CD14-positive monocyte (primary cell): Measurements from ENCODE around the gene CALHM2. TPM values are rescaled to one million over a fixed set of nuclear protein-coding genes. Genes with fewer than 3 reads are reported as not detected.

ENCODE experiments used
- DNase-seq, 3 donors: peaks; one replicate each; pipeline ENCODE4 v3.0.0-alpha.2; 2011 to 2022
- H2AFZ ChIP-seq: 2 replicates; pipeline ENCODE4 v1.6.0; 2012; ENCODE audit warnings: mild to moderate bottlenecking, low read depth, low read length, inconsistent platforms; ENCODE audit not compliant: insufficient read depth, poor library complexity, severe bottlenecking
- H3K27ac ChIP-seq, 2 donors: 1 replicate in 1 of 2; 2 replicates in 1 of 2; pipeline ENCODE4 v1.5.1; 2012 to 2013; ENCODE audit warnings: low read length in 2 of 2, control low read depth in 1 of 2, inconsistent platforms in 1 of 2, low read depth in 1 of 2, mild to moderate bottlenecking in 1 of 2
- H3K27me3 ChIP-seq, 2 donors: one replicate each; pipeline versions ENCODE4 v1.6.0 to v1.6.1; 2011 to 2013; ENCODE audit warnings: low read length in 2 of 2; ENCODE audit not compliant: control insufficient read depth in 2 of 2, insufficient read depth in 2 of 2
- H3K36me3 ChIP-seq, 2 donors: replicated peaks in 1 of 2; 1 replicate in 1 of 2; 2 replicates in 1 of 2; pipeline versions ENCODE4 v1.5.1 to v1.6.1; 2012 to 2013; ENCODE audit warnings: low read length in 2 of 2, control low read depth in 1 of 2, inconsistent platforms in 1 of 2, mild to moderate bottlenecking in 1 of 2; ENCODE audit not compliant: insufficient read depth in 2 of 2, control insufficient read depth in 1 of 2
- H3K4me1 ChIP-seq, 2 donors: 1 replicate in 1 of 2; 2 replicates in 1 of 2; pipeline versions ENCODE4 v1.5.1 to v1.6.1; 2012 to 2013; ENCODE audit warnings: low read length in 2 of 2, control low read depth in 1 of 2, inconsistent platforms in 1 of 2, mild to moderate bottlenecking in 1 of 2, moderate library complexity in 1 of 2; ENCODE audit not compliant: insufficient read depth in 2 of 2, control insufficient read depth in 1 of 2
- H3K4me2 ChIP-seq: replicated peaks from 2 replicates; pipeline ENCODE3; 2012; ENCODE audit warnings: low read length, moderate library complexity, mild to moderate bottlenecking; ENCODE audit not compliant: poor library complexity, severe bottlenecking; ENCODE audit errors: extremely low read depth
- H3K4me3 ChIP-seq, 3 experiments: fragments of 200-600 bp in 1 of 3; sonication (generic) in 1 of 3; replicated peaks in 1 of 3; 1 replicate in 2 of 3; 2 replicates in 1 of 3; pipeline ENCODE4 v1.5.1; 2011 to 2013; ENCODE audit warnings: low read length in 3 of 3, mild to moderate bottlenecking in 3 of 3, control low read depth in 2 of 3, low read depth in 2 of 3, inconsistent platforms in 1 of 3, moderate library complexity in 1 of 3
- H3K79me2 ChIP-seq: 2 replicates; pipeline ENCODE4 v1.6.0; 2012; ENCODE audit warnings: mild to moderate bottlenecking, control low read depth, inconsistent platforms, low read length, moderate library complexity; ENCODE audit not compliant: insufficient read depth
- H3K9ac ChIP-seq: 2 replicates; pipeline ENCODE4 v1.6.0; 2017; ENCODE audit warnings: low read length, mild to moderate bottlenecking; ENCODE audit not compliant: insufficient read depth, poor library complexity, severe bottlenecking
- H3K9me3 ChIP-seq, 2 donors: replicated peaks in 1 of 2; 1 replicate in 1 of 2; 2 replicates in 1 of 2; pipeline versions ENCODE4 v1.5.1 to v1.6.1; 2012 to 2013; ENCODE audit warnings: low read length in 2 of 2, control low read depth in 1 of 2; ENCODE audit not compliant: control insufficient read depth in 1 of 2, insufficient read depth in 1 of 2
- H4K20me1 ChIP-seq: 2 replicates; pipeline ENCODE4 v1.6.0; 2012; ENCODE audit warnings: mild to moderate bottlenecking, low read length, control low read depth, moderate library complexity; ENCODE audit not compliant: insufficient read depth
- H3K27ac Mint-ChIP-seq, 7 donors: one replicate each; pipeline ENCODE4 v1.8.0; 2020; ENCODE audit warnings: mild to moderate bottlenecking in 7 of 7, mixed read lengths in 7 of 7, moderate library complexity in 6 of 7, inconsistent platforms in 2 of 7
- H3K27me3 Mint-ChIP-seq, 3 donors: one replicate each; pipeline ENCODE4 v1.8.0; 2021 to 2022; ENCODE audit warnings: low read depth in 3 of 3, mild to moderate bottlenecking in 3 of 3, mixed read lengths in 3 of 3, moderate library complexity in 3 of 3, inconsistent platforms in 1 of 3
- H3K36me3 Mint-ChIP-seq, 2 donors: one replicate each; pipeline ENCODE4 v1.8.0; 2020; ENCODE audit warnings: mixed read lengths in 2 of 2, inconsistent platforms in 1 of 2, mild to moderate bottlenecking in 1 of 2
- H3K4me1 Mint-ChIP-seq: one replicate; pipeline ENCODE4 v1.8.0; 2020; ENCODE audit warnings: mild to moderate bottlenecking, mixed read lengths
- H3K4me3 Mint-ChIP-seq, 2 donors: one replicate each; pipeline ENCODE4 v1.8.0; 2020; ENCODE audit warnings: mild to moderate bottlenecking in 2 of 2, mixed read lengths in 2 of 2, moderate library complexity in 1 of 2
- H3K9me3 Mint-ChIP-seq, 7 donors: one replicate each; pipeline ENCODE4 v1.8.0; 2020 to 2022; ENCODE audit warnings: mixed read lengths in 7 of 7, mild to moderate bottlenecking in 6 of 7, moderate library complexity in 6 of 7, inconsistent platforms in 2 of 7
- CTCF ChIP-seq: fragments of 200-600 bp; IDR thresholded peaks from one replicate; pipeline ENCODE4 v1.8.0; 2022; ENCODE audit warnings: antibody characterized with exemption, mild to moderate bottlenecking
- WGBS: methylation state at CpG from one replicate; pipeline ENCODE4 v1.1.5; 2013; ENCODE audit warnings: missing lambda C conversion rate; ENCODE audit not compliant: insufficient coverage; 5-methylcytosine and 5-hydroxymethylcytosine counted together
- intact Hi-C, 2 donors: fragments of 100-400 bp; cut with micrococcal nuclease; formaldehyde crosslinking; loops; one replicate each; pipeline versions ENCODE4 v1.15.0 to v1.15.1; 2023
- polyA plus RNA-seq, 3 donors: library from polyadenylated mRNA; depleted of rRNA in 1 of 3; unstranded in 2 of 3; stranded (reverse) in 1 of 3; fragments of 300-500 nt in 2 of 3; fragments of >200 nt in 1 of 3; fragmentation: Illumina TruSeq in 2 of 3; gene quantifications; 1 replicate in 2 of 3; 2 replicates in 1 of 3; pipeline ENCODE4 v1.2.3, GENCODE V29; 2012 to 2021

CALHM2 gene
- polyA plus RNA-seq, 3 donors, result 48.4 to 80.7 (median 66.5) TPM

- intact Hi-C loops, result no loop called here
- peak overlapping the region in 4 of 7 donors; percentile 3 to 73 (median 34) for H3K27ac Mint-ChIP-seq
Measured at GRCh38 chr10:103433858-103434257, 18.3 kb downstream of the CALHM2 start.

GRCh38 chr10:103431902-103432301 is 20.3 kb downstream of the CALHM2 start:
- Histone ChIP-seq H3K4me2 (no peak overlapping the region), H3K4me3 (no peak overlapping the region), H3K9me3 (no peaks in the 10 kb centered on the region), H3K9ac (no peak overlapping the region), H4K20me1 (no peaks in the 10 kb centered on the region), H3K27me3 (no peaks in the 10 kb centered on the region), H2AFZ (no peak overlapping the region), H3K36me3 (peaks cover 59 to 94% of the 10 kb centered on the region in 2 donors), H3K27ac (no peak overlapping the region), H3K4me1 (peaks cover 9 to 16% of the 10 kb centered on the region in 2 donors), H3K79me2 (no peaks in the 10 kb centered on the region)
- WGBS, result 98% methylated on average over 8 of the region's 8 CpGs
- TF ChIP-seq CTCF, result no peak
- Mint-ChIP-seq H3K4me3 (no peak overlapping the region), H3K27me3 (no peaks in the 10 kb centered on the region), H3K4me1 (peaks cover 9% of the 10 kb centered on the region), H3K27ac (no peak overlapping the region), H3K36me3 (peaks cover 68 to 92% of the 10 kb centered on the region in 2 donors), H3K9me3 (no peaks in the 10 kb centered on the region)
- DNase-seq, result no peak
- intact Hi-C loops, result no loop called here

More at GRCh38 chr10:103433858-103434257, 18.3 kb downstream of the CALHM2 start:
- H3K36me3 ChIP-seq, result peaks cover 53 to 92% of the 10 kb centered on the region in 2 donors
- H3K4me1 ChIP-seq, result peaks cover 9 to 16% of the 10 kb centered on the region in 2 donors
- H3K4me2 ChIP-seq, result no peak overlapping the region
- Mint-ChIP-seq H3K9me3 (no peaks in the 10 kb centered on the region), H3K4me3 (no peak overlapping the region), H3K36me3 (peaks cover 69 to 91% of the 10 kb centered on the region in 2 donors), H3K4me1 (peaks cover 9% of the 10 kb centered on the region), H3K27me3 (no peaks in the 10 kb centered on the region)
- no peaks in the 10 kb centered on the region for H4K20me1 ChIP-seq
- TF ChIP-seq CTCF, result no peak
- H2AFZ ChIP-seq, result no peak overlapping the region
- H3K79me2 ChIP-seq, result no peaks in the 10 kb centered on the region
- H3K27ac ChIP-seq, result no peak overlapping the region
- no peaks in the 10 kb centered on the region for H3K9me3 ChIP-seq
- peak; percentile 50 to 84 (median 58) for DNase-seq
- H3K27me3 ChIP-seq, result no peaks in the 10 kb centered on the region
- WGBS, result 50% methylated on average over 1 of the region's 2 CpGs
- no peak overlapping the region for H3K4me3 ChIP-seq
- no peak overlapping the region for H3K9ac ChIP-seq
